DOHH2 (cell line): ENCODE data around the gene TRIM67.
"Not testable (repeated sequence)": the region's sequence is repeated elsewhere in the genome, so short reads cannot be mapped to it uniquely, and the experiment has no call there.

Experiments used
- H3F3A ChIP-seq: fragments of 200-600 bp; sonication (generic), shearing (Covaris generic); 2 replicates; pipeline ENCODE4 v1.6.0; 2016; ENCODE audit warnings: antibody characterized with exemption, mild to moderate bottlenecking; ENCODE audit not compliant: control insufficient read depth, insufficient read depth
- H3K27ac ChIP-seq: fragments of 200-600 bp; sonication (generic); 2 replicates; pipeline ENCODE4 v1.5.1; 2014; ENCODE audit warnings: low read depth, mild to moderate bottlenecking, low read length, moderate library complexity
- H3K27me3 ChIP-seq: fragments of 200-600 bp; sonication (generic); 2 replicates; pipeline ENCODE4 v1.6.1; 2014; ENCODE audit warnings: mild to moderate bottlenecking, low read length, mixed read lengths; ENCODE audit not compliant: control insufficient read depth
- H3K36me3 ChIP-seq: fragments of 200-600 bp; sonication (generic); 2 replicates; pipeline ENCODE4 v1.6.1; 2014; ENCODE audit warnings: mild to moderate bottlenecking, low read length, moderate library complexity, mixed read lengths; ENCODE audit not compliant: control insufficient read depth
- H3K4me1 ChIP-seq: fragments of 200-600 bp; sonication (generic); 2 replicates; pipeline ENCODE4 v1.6.1; 2014; ENCODE audit warnings: mild to moderate bottlenecking, low read length, mixed read lengths; ENCODE audit not compliant: control insufficient read depth
- H3K4me2 ChIP-seq: fragments of 200-600 bp; sonication (generic); 2 replicates; pipeline ENCODE4 v1.6.0; 2014; ENCODE audit warnings: mild to moderate bottlenecking, low read length, moderate library complexity
- H3K4me3 ChIP-seq: fragments of 200-600 bp; sonication (generic); 2 replicates; pipeline ENCODE4 v1.5.1; 2014; ENCODE audit warnings: mild to moderate bottlenecking, low read length, mixed read lengths
- H3K79me2 ChIP-seq: fragments of 200-600 bp; sonication (generic); 2 replicates; pipeline ENCODE4 v1.6.1; 2014; ENCODE audit warnings: mild to moderate bottlenecking, low read length, mixed read lengths; ENCODE audit not compliant: control insufficient read depth
- H3K9me2 ChIP-seq: fragments of 200-600 bp; sonication (generic); replicated peaks from 2 replicates; pipeline ENCODE4 v1.6.1; 2014; ENCODE audit warnings: mild to moderate bottlenecking, low read length, mixed read lengths; ENCODE audit not compliant: control insufficient read depth
- H3K9me3 ChIP-seq: fragments of 200-600 bp; sonication (generic); 2 replicates; pipeline ENCODE4 v1.6.1; 2014; ENCODE audit warnings: antibody characterized with exemption, low read length, mixed read lengths; ENCODE audit not compliant: control insufficient read depth, insufficient read depth
- H4K20me1 ChIP-seq: fragments of 200-600 bp; sonication (generic); 2 replicates; pipeline ENCODE4 v1.6.0; 2014; ENCODE audit warnings: low read depth, mild to moderate bottlenecking, antibody characterized with exemption, low read length, moderate library complexity; ENCODE audit not compliant: control insufficient read depth, insufficient read depth
- CTCF ChIP-seq: fragments of 200-600 bp; sonication (generic); IDR thresholded peaks from one replicate; pipeline ENCODE4 v1.5.1; 2014; ENCODE audit warnings: antibody characterized with exemption, mild to moderate bottlenecking, low read depth, low read length; ENCODE audit not compliant: poor library complexity, severe bottlenecking
- EZH2phosphoT487 ChIP-seq: fragments of 200-600 bp; sonication (generic); IDR thresholded peaks from 2 replicates; pipeline ENCODE4 v1.6.1; 2017; ENCODE audit warnings: borderline replicate concordance, mild to moderate bottlenecking, antibody characterized with exemption, low read length, moderate library complexity, mixed read lengths

The TRIM67 gene

GRCh38 chr1:231153726-231154125 is 8.1 kb upstream of the TRIM67 start:
- H3K4me2 ChIP-seq = no peak overlapping the region
- TF ChIP-seq CTCF (no peak), EZH2phosphoT487 (no peak)
- H3K4me3 ChIP-seq = no peak overlapping the region
- H3K9me2 ChIP-seq = no peaks in the 10 kb centered on the region
- no peaks in the 10 kb centered on the region for H3K36me3 ChIP-seq
- peaks cover 9% of the 10 kb centered on the region; the same call in 1 of the 2 replicates for H3K27me3 ChIP-seq
- no peaks in the 10 kb centered on the region for H3F3A ChIP-seq
- H3K4me1 ChIP-seq = no peaks in the 10 kb centered on the region
- H3K9me3 ChIP-seq = no peaks in the 10 kb centered on the region
- no peaks in the 10 kb centered on the region for H4K20me1 ChIP-seq
- no peaks in the 10 kb centered on the region for H3K79me2 ChIP-seq
- H3K27ac ChIP-seq = no peak overlapping the region

GRCh38 chr1:231155808-231156207 is 6.0 kb upstream of the TRIM67 start:
- Histone ChIP-seq H3F3A (no peaks in the 10 kb centered on the region), H3K36me3 (no peaks in the 10 kb centered on the region), H3K9me2 (no peaks in the 10 kb centered on the region), H3K4me3 (no peak overlapping the region), H3K4me1 (no peaks in the 10 kb centered on the region), H4K20me1 (no peaks in the 10 kb centered on the region), H3K79me2 (no peaks in the 10 kb centered on the region), H3K27me3 (peaks cover 9% of the 10 kb centered on the region; the same call in 1 of the 2 replicates), H3K27ac (no peak overlapping the region), H3K4me2 (no peak overlapping the region), H3K9me3 (no peaks in the 10 kb centered on the region)
- no peak for TF ChIP-seq CTCF
- no peak for TF ChIP-seq EZH2phosphoT487

- Histone ChIP-seq H3K4me1 (no peaks in the 10 kb centered on the region), H3F3A (no peaks in the 10 kb centered on the region), H3K79me2 (no peaks in the 10 kb centered on the region), H3K27ac (no peak overlapping the region), H3K9me2 (no peaks in the 10 kb centered on the region), H3K27me3 (peaks cover 9% of the 10 kb centered on the region; the same call in 1 of the 2 replicates), H3K4me2 (no peak overlapping the region), H3K4me3 (no peak overlapping the region), H3K36me3 (no peaks in the 10 kb centered on the region), H4K20me1 (no peaks in the 10 kb centered on the region), H3K9me3 (no peaks in the 10 kb centered on the region)
- TF ChIP-seq EZH2phosphoT487 (no peak), CTCF (no peak)
These were observed 4.5 kb upstream of the TRIM67 start for GRCh38 chr1:231157311-231157710.

- not testable (repeated sequence) for H3K79me2 ChIP-seq, H3K9me2 ChIP-seq, H3K27me3 ChIP-seq, H3F3A ChIP-seq, H4K20me1 ChIP-seq, H3K4me2 ChIP-seq, H3K9me3 ChIP-seq, H3K4me3 ChIP-seq, H3K36me3 ChIP-seq, H3K4me1 ChIP-seq, H3K27ac ChIP-seq
These were observed 3.7 kb upstream of the TRIM67 start for GRCh38 chr1:231158141-231158540.
